ENCODE measurements around the gene CD200R1. TPM values are rescaled to one million over a fixed set of nuclear protein-coding genes. Genes with fewer than 3 reads are reported as not detected.

CD200R1 gene
- total and polyA plus RNA-seq, 2 experiments from 2014 or later = 0.18 to 0.28 TPM

DNA sequence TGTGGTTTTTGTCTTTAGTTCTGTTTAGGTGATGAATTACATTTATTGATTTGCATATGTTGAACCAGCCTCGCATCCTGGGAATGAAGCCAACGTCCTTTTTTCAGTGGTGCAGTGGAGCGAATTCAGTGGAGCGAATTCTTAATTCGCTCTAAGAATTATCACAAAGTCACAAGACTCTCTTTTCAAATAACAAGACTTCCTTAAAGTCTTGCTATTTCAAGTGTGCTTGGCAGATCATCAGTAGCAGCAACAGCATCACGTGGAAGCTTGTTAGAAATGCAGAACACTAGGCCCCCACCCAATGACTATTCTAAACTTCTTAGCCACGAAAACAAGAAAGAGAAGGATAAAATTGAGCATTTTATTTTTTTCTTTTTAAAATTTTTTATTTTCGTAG lies 70.1 kb downstream of the CD200R1 start (continued):
- TF ChIP-seq, protein P1, sequence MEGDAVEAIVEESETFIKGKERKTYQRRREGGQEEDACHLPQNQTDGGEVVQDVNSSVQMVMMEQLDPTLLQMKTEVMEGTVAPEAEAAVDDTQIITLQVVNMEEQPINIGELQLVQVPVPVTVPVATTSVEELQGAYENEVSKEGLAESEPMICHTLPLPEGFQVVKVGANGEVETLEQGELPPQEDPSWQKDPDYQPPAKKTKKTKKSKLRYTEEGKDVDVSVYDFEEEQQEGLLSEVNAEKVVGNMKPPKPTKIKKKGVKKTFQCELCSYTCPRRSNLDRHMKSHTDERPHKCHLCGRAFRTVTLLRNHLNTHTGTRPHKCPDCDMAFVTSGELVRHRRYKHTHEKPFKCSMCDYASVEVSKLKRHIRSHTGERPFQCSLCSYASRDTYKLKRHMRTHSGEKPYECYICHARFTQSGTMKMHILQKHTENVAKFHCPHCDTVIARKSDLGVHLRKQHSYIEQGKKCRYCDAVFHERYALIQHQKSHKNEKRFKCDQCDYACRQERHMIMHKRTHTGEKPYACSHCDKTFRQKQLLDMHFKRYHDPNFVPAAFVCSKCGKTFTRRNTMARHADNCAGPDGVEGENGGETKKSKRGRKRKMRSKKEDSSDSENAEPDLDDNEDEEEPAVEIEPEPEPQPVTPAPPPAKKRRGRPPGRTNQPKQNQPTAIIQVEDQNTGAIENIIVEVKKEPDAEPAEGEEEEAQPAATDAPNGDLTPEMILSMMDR (conservative IDR thresholded peaks at IDR 0.05; ENCODE audit: low read depth in 2 of 2) = no peak
- no peak for TF ChIP-seq EZH2phosphoT487 (IDR thresholded peaks at IDR 0.05; ENCODE audit: unreplicated experiment)
- no peak for TF ChIP-seq CREB1 (CRISPR knock-in tag; IDR thresholded peaks at IDR 0.05; ENCODE audit: low read depth)
- no peak for TF ChIP-seq EZH2 (IDR thresholded peaks at IDR 0.05; ENCODE audit: low read depth, unreplicated experiment)
- TF ChIP-seq POLR2AphosphoS5 (IDR thresholded peaks at IDR 0.05; ENCODE audit: low read depth) = no peak
- no peak for TF ChIP-seq STAT1 (IDR thresholded peaks at IDR 0.05; ENCODE audit: unreplicated experiment)
- TF ChIP-seq, protein P2, sequence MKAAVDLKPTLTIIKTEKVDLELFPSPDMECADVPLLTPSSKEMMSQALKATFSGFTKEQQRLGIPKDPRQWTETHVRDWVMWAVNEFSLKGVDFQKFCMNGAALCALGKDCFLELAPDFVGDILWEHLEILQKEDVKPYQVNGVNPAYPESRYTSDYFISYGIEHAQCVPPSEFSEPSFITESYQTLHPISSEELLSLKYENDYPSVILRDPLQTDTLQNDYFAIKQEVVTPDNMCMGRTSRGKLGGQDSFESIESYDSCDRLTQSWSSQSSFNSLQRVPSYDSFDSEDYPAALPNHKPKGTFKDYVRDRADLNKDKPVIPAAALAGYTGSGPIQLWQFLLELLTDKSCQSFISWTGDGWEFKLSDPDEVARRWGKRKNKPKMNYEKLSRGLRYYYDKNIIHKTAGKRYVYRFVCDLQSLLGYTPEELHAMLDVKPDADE (IDR thresholded peaks at IDR 0.05) = no peak
- TF ChIP-seq ZNF331 (CRISPR knock-in tag; IDR thresholded peaks at IDR 0.05; ENCODE audit: low read depth) = no peak

DNA sequence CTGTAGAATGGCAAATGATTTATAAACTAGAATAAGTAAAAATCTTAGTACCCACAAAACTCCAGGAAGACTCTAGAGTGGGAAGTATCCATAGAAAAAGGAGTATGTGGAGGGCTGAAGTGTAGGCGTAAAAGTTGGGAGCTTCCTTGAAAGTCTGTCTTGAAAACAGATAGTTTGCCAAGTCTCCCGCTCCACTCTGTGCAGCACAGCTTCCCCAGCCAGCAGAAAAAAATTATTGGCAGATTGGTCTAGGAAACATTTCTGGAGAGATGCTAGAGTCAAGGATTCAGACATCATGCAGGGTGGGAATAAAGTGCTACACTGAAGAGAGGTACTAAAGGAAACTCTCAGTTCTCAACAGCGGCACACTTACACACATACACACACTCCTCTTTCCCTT lies 74.8 kb downstream of the CD200R1 start:
- Mint-ChIP-seq H3K27ac (no peak overlapping the region; the same call in 1 of the 2 replicates), H3K27me3 (ENCODE audit: insufficient read depth, low read depth, poor library complexity) (no peaks in the 10 kb centered on the region), H3K9me3 (peaks cover 15% of the 10 kb centered on the region), H3K4me1 (peaks cover 33% of the 10 kb centered on the region), H3K4me3 (no peak overlapping the region), H3K36me3 (ENCODE audit: low read depth) (peaks cover 8% of the 10 kb centered on the region; the same call in 1 of the 3 replicates)
- no peaks in the 10 kb centered on the region for H3K9me2 ChIP-seq (ENCODE audit: insufficient read depth)
- no peaks in the 10 kb centered on the region for H3F3A ChIP-seq (replicated peaks; ENCODE audit: low read depth)
- H3K4me2 ChIP-seq = no peak overlapping the region
- H3K27ac ChIP-seq (ENCODE audit: low read depth) = no peak overlapping the region
- peaks cover 41% of the 10 kb centered on the region for H3K4me1 ChIP-seq (ENCODE audit: insufficient read depth)
- H4K20me1 ChIP-seq (replicated peaks; ENCODE audit: insufficient read depth) = 0 out of 2 replicates have a peak, but pooled peaks cover 3% of the 10 kb centered on the region
- H2AFZ ChIP-seq = no peak overlapping the region; the same call in 1 of the 2 replicates
- no peaks in the 10 kb centered on the region for H3K79me2 ChIP-seq (replicated peaks; ENCODE audit: insufficient read depth)
- H3K36me3 ChIP-seq (ENCODE audit: insufficient read depth) = no peaks in the 10 kb centered on the region; the same call in 1 of the 2 replicates
- ATAC-seq = no peak; the same call in 2 of the 3 replicates
- DNase-seq (ENCODE audit: low spot score) = no peak
- no peaks in the 10 kb centered on the region for H3K27me3 ChIP-seq (ENCODE audit: insufficient read depth)
- H3K4me3 ChIP-seq = no peak overlapping the region
- TF ChIP-seq, protein P2 (IDR thresholded peaks at IDR 0.05) = no peak
- TF ChIP-seq POLR2AphosphoS5 (IDR thresholded peaks at IDR 0.05; ENCODE audit: low read depth) = no peak
- TF ChIP-seq ZNF331 (CRISPR knock-in tag; IDR thresholded peaks at IDR 0.05; ENCODE audit: low read depth) = no peak
- no peak for TF ChIP-seq NANOG (IDR thresholded peaks at IDR 0.05; ENCODE audit: borderline replicate concordance)
- TF ChIP-seq ZNF114 (CRISPR knock-in tag; IDR thresholded peaks at IDR 0.05) = no peak
- TF ChIP-seq, protein P3, sequence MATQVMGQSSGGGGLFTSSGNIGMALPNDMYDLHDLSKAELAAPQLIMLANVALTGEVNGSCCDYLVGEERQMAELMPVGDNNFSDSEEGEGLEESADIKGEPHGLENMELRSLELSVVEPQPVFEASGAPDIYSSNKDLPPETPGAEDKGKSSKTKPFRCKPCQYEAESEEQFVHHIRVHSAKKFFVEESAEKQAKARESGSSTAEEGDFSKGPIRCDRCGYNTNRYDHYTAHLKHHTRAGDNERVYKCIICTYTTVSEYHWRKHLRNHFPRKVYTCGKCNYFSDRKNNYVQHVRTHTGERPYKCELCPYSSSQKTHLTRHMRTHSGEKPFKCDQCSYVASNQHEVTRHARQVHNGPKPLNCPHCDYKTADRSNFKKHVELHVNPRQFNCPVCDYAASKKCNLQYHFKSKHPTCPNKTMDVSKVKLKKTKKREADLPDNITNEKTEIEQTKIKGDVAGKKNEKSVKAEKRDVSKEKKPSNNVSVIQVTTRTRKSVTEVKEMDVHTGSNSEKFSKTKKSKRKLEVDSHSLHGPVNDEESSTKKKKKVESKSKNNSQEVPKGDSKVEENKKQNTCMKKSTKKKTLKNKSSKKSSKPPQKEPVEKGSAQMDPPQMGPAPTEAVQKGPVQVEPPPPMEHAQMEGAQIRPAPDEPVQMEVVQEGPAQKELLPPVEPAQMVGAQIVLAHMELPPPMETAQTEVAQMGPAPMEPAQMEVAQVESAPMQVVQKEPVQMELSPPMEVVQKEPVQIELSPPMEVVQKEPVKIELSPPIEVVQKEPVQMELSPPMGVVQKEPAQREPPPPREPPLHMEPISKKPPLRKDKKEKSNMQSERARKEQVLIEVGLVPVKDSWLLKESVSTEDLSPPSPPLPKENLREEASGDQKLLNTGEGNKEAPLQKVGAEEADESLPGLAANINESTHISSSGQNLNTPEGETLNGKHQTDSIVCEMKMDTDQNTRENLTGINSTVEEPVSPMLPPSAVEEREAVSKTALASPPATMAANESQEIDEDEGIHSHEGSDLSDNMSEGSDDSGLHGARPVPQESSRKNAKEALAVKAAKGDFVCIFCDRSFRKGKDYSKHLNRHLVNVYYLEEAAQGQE (IDR thresholded peaks at IDR 0.05; ENCODE audit: unreplicated experiment) = no peak
- TF ChIP-seq CREB1 (CRISPR knock-in tag; IDR thresholded peaks at IDR 0.05; ENCODE audit: low read depth) = no peak
- TF ChIP-seq, protein P1 (conservative IDR thresholded peaks at IDR 0.05; ENCODE audit: low read depth in 2 of 2) = no peak

All from GM23338 (cell line).